Caco-2 (cell line): ENCODE data around the gene RAB28. TPM values are rescaled to one million over a fixed set of nuclear protein-coding genes. Genes with fewer than 3 reads are reported as not detected.

Experiments
- BruUV-seq: library from RNA; stranded (reverse); fragments of 400-500 nt; replicated peaks from 2 replicates; lab custom pipeline; 2021; lab: Mats Ljungman, UMichigan
- CTCF ChIA-PET: fragments of 300-600 bp; sonication (Branson Sonifier 250); formaldehyde crosslinking; loops from one replicate; lab custom pipeline; 2022; ENCODE audit warnings: antibody characterized with exemption; lab: Charles Lee
- POLR2A ChIA-PET: fragments of 300-600 bp; sonication (Branson Sonifier 250); formaldehyde crosslinking; loops from one replicate; lab custom pipeline; 2022; ENCODE audit warnings: antibody characterized with exemption; lab: Charles Lee
- DNase-seq, 2 experiments: peaks; one replicate each; pipeline versions ENCODE4 v3.0.0 to v3.0.0-alpha.2; 2020 to 2022
- H3K27me3 ChIP-seq: replicated peaks from 2 replicates; pipeline ENCODE4 v1.6.0; 2011; ENCODE audit warnings: low read length; ENCODE audit not compliant: control insufficient read depth, insufficient read depth
- H3K36me3 ChIP-seq: 2 replicates; pipeline ENCODE4 v1.5.1; 2011; ENCODE audit warnings: low read length; ENCODE audit not compliant: control insufficient read depth, insufficient read depth
- H3K4me1 ChIP-seq: fragments of 250-450 bp; sonication (Bioruptor Pico); 2 replicates; pipeline ENCODE4 v1.5.1; 2020; ENCODE audit warnings: mild to moderate bottlenecking
- H3K4me3 ChIP-seq: 2 replicates; pipeline ENCODE4 v1.5.1; 2011; ENCODE audit warnings: low read depth, mild to moderate bottlenecking, control low read depth, low read length
- H3K9me3 ChIP-seq: fragments of 250-450 bp; sonication (Bioruptor Pico); 2 replicates; pipeline ENCODE4 v1.5.1; 2020; ENCODE audit warnings: mild to moderate bottlenecking, moderate library complexity
- H3K27ac Mint-ChIP-seq: one replicate; pipeline ENCODE4 v1.8.0; 2022; ENCODE audit warnings: mixed read lengths; ENCODE audit not compliant: unreplicated experiment
- H3K27me3 Mint-ChIP-seq: one replicate; pipeline ENCODE4 v1.8.0; 2022; ENCODE audit warnings: mixed read lengths; ENCODE audit not compliant: insufficient read depth, unreplicated experiment
- H3K36me3 Mint-ChIP-seq: one replicate; pipeline ENCODE4 v1.8.0; 2022; ENCODE audit warnings: mild to moderate bottlenecking, mixed read lengths; ENCODE audit not compliant: insufficient read depth, unreplicated experiment
- H3K4me1 Mint-ChIP-seq: one replicate; pipeline ENCODE4 v1.8.0; 2022; ENCODE audit warnings: low read depth, mixed read lengths; ENCODE audit not compliant: unreplicated experiment
- H3K4me3 Mint-ChIP-seq: one replicate; pipeline ENCODE4 v1.8.0; 2022; ENCODE audit warnings: mild to moderate bottlenecking, moderate library complexity, mixed read lengths; ENCODE audit not compliant: unreplicated experiment
- H3K9me3 Mint-ChIP-seq: one replicate; pipeline ENCODE4 v1.8.0; 2022; ENCODE audit warnings: mixed read lengths; ENCODE audit not compliant: unreplicated experiment
- CTCF ChIP-seq, 2 experiments: fragments of 200-600 bp in 1 of 2; IDR thresholded peaks; 1 replicate in 1 of 2; 2 replicates in 1 of 2; pipeline versions ENCODE4 v1.5.1 to v1.8.0; 2011 to 2022; ENCODE audit warnings: antibody characterized with exemption in 1 of 2, control low read depth in 1 of 2, inconsistent platforms in 1 of 2, low read depth in 1 of 2, low read length in 1 of 2, mild to moderate bottlenecking in 1 of 2, moderate library complexity in 1 of 2; ENCODE audit not compliant: insufficient read depth in 1 of 2, severe bottlenecking in 1 of 2, unreplicated experiment in 1 of 2
- intact Hi-C: fragments of 100-400 bp; cut with micrococcal nuclease; formaldehyde crosslinking; loops from one replicate; pipeline ENCODE4 v1.10.0; 2022; ENCODE audit not compliant: unreplicated experiment
- total RNA-seq: library from RNA; stranded (reverse); gene quantifications from 2 replicates; pipeline ENCODE4 v1.2.3, GENCODE V29; 2022

The RAB28 gene
- total RNA-seq, 1 experiment from 2014 or later = 14.5 TPM

- no peaks in the 10 kb centered on the region for H3K36me3 ChIP-seq
- intact Hi-C loops = no loop called here
- no peak overlapping the region for H3K27ac Mint-ChIP-seq
- BruUV-seq = no TSS peak
- H3K9me3 ChIP-seq = no peaks in the 10 kb centered on the region
- no peak overlapping the region for H3K4me3 ChIP-seq
- no peaks in the 10 kb centered on the region for H3K4me1 Mint-ChIP-seq
- H3K4me1 ChIP-seq = no peaks in the 10 kb centered on the region
- H3K36me3 Mint-ChIP-seq = no peaks in the 10 kb centered on the region
- no peaks in the 10 kb centered on the region for H3K27me3 Mint-ChIP-seq
- DNase-seq = no peak
- H3K9me3 Mint-ChIP-seq = no peaks in the 10 kb centered on the region
- no peak for TF ChIP-seq CTCF (IDR thresholded peaks at IDR 0.05; ENCODE audit: insufficient read depth in 1 of 2, low read depth in 1 of 2, low read length in 1 of 2, severe bottlenecking in 1 of 2, unreplicated experiment in 1 of 2)
- ChIA-PET CTCF (no interaction called here), POLR2A (no interaction called here)
- H3K4me3 Mint-ChIP-seq = no peak overlapping the region
- no peaks in the 10 kb centered on the region for H3K27me3 ChIP-seq
Observed at GRCh38 chr4:13329963-13330362, 154.2 kb downstream of the RAB28 start.

GRCh38 chr4:13329340-13329850 is 154.7 kb downstream of the RAB28 start:
- POLR2A ChIA-PET = no interaction called here
- H3K36me3 Mint-ChIP-seq = no peaks in the 10 kb centered on the region

GRCh38 chr4:13328591-13328990 is 155.5 kb downstream of the RAB28 start:
- intact Hi-C loops = no loop called here
- ChIA-PET CTCF (no interaction called here), POLR2A (no interaction called here)
- DNase-seq = no peak
- Histone ChIP-seq H3K27me3 (no peaks in the 10 kb centered on the region), H3K4me3 (no peak overlapping the region), H3K4me1 (no peaks in the 10 kb centered on the region), H3K36me3 (no peaks in the 10 kb centered on the region), H3K9me3 (no peaks in the 10 kb centered on the region)
- H3K36me3 Mint-ChIP-seq = no peaks in the 10 kb centered on the region
- BruUV-seq = no TSS peak
- H3K9me3 Mint-ChIP-seq = no peaks in the 10 kb centered on the region
- H3K27me3 Mint-ChIP-seq = no peaks in the 10 kb centered on the region
- no peak overlapping the region for H3K27ac Mint-ChIP-seq
- H3K4me3 Mint-ChIP-seq = no peak overlapping the region
- no peak for TF ChIP-seq CTCF (IDR thresholded peaks at IDR 0.05; ENCODE audit: insufficient read depth in 1 of 2, low read depth in 1 of 2, low read length in 1 of 2, severe bottlenecking in 1 of 2, unreplicated experiment in 1 of 2)
- no peaks in the 10 kb centered on the region for H3K4me1 Mint-ChIP-seq

More at GRCh38 chr4:13329340-13329850, 154.7 kb downstream of the RAB28 start:
- intact Hi-C loops = no loop called here
- no peaks in the 10 kb centered on the region for H3K9me3 ChIP-seq
- H3K4me3 ChIP-seq = no peak overlapping the region
- no TSS peak for BruUV-seq
- H3K27ac Mint-ChIP-seq = no peak overlapping the region
- H3K4me3 Mint-ChIP-seq = no peak overlapping the region
- H3K27me3 ChIP-seq = no peaks in the 10 kb centered on the region
- no peaks in the 10 kb centered on the region for H3K9me3 Mint-ChIP-seq
- H3K36me3 ChIP-seq = no peaks in the 10 kb centered on the region
- DNase-seq = no peak
- CTCF ChIA-PET = no interaction called here
- H3K27me3 Mint-ChIP-seq = no peaks in the 10 kb centered on the region
- no peaks in the 10 kb centered on the region for H3K4me1 ChIP-seq
- no peak for TF ChIP-seq CTCF (IDR thresholded peaks at IDR 0.05; ENCODE audit: insufficient read depth in 1 of 2, low read depth in 1 of 2, low read length in 1 of 2, severe bottlenecking in 1 of 2, unreplicated experiment in 1 of 2)
- H3K4me1 Mint-ChIP-seq = no peaks in the 10 kb centered on the region
